HepG2 (cell line): Measurements from ENCODE around the gene HCN4. TPM values are rescaled to one million over a fixed set of nuclear protein-coding genes. Genes with fewer than 3 reads are reported as not detected.

Experiments
- AGO2 ChIP-seq: fragments of 200-400 bp; formaldehyde crosslinking; optimal IDR thresholded peaks from 2 replicates; pipeline ENCODE3; 2017; ENCODE audit warnings: mild to moderate bottlenecking, low read depth, low read length, moderate library complexity
- ARNT ChIP-seq: fragments of 450-650 bp; IDR thresholded peaks from 2 replicates; pipeline ENCODE4 v1.6.1; 2017
- BRCA1 ChIP-seq: sonication (generic); formaldehyde crosslinking; IDR thresholded peaks from 2 replicates; pipeline ENCODE4 v1.4.0; 2020; ENCODE audit warnings: missing genetic modification reagents
- BRD4 ChIP-seq: sonication (generic); formaldehyde crosslinking; IDR thresholded peaks from 2 replicates; pipeline ENCODE4 v1.4.0; 2020; ENCODE audit warnings: missing genetic modification reagents
- CBX1 ChIP-seq: IDR thresholded peaks from one replicate; pipeline ENCODE4 v1.6.1; 2016; ENCODE audit warnings: antibody characterized with exemption, low read depth
- CBX2 ChIP-seq, 2 experiments: fragments of 200-600 bp in 1 of 2; sonication (generic); formaldehyde crosslinking in 1 of 2; IDR thresholded peaks; 2 replicates each; pipeline versions ENCODE4 v1.7.0 to v1.8.1; 2018 to 2022; ENCODE audit warnings: low read depth in 2 of 2, low read length in 1 of 2, mild to moderate bottlenecking in 1 of 2, missing genetic modification reagents in 1 of 2
- CHD4 ChIP-seq: fragments of 200-600 bp; sonication (generic); IDR thresholded peaks from 2 replicates; pipeline ENCODE4 v1.7.0; 2017; ENCODE audit warnings: mild to moderate bottlenecking, low read length, borderline replicate concordance
- JARID2 ChIP-seq: sonication (generic); formaldehyde crosslinking; IDR thresholded peaks from 2 replicates; pipeline ENCODE4 v1.8.1; 2023; ENCODE audit warnings: missing genetic modification reagents, inconsistent platforms; ENCODE audit not compliant: insufficient replicate concordance
- MYNN ChIP-seq: sonication (generic); formaldehyde crosslinking; IDR thresholded peaks from 2 replicates; pipeline ENCODE4 v1.4.0; 2020; ENCODE audit warnings: mild to moderate bottlenecking, low read depth, missing genetic modification reagents
- POGK ChIP-seq: sonication (generic); formaldehyde crosslinking; conservative IDR thresholded peaks from 2 replicates; pipeline ENCODE4 v1.8.0; 2022; ENCODE audit warnings: mild to moderate bottlenecking, moderate library complexity, missing genetic modification reagents
- RBFOX2 ChIP-seq: fragments of 200-400 bp; formaldehyde crosslinking; IDR thresholded peaks from 2 replicates; pipeline ENCODE4 v1.6.1; 2017; ENCODE audit warnings: low read depth, mild to moderate bottlenecking, low read length
- SAP130 ChIP-seq: IDR thresholded peaks from 2 replicates; pipeline ENCODE4 v1.6.1; 2016; ENCODE audit warnings: low read depth
- SP1 ChIP-seq, 2 experiments: fragments of 450-650 bp in 1 of 2; sonication (generic) in 1 of 2; formaldehyde crosslinking in 1 of 2; IDR thresholded peaks; 2 replicates each; pipeline versions ENCODE4 v1.4.0 to v1.6.1; 2016 to 2020; ENCODE audit warnings: missing genetic modification reagents in 1 of 2
- SRSF4 ChIP-seq: fragments of 200-400 bp; formaldehyde crosslinking; IDR thresholded peaks from one replicate; pipeline ENCODE4 v1.6.1; 2018; ENCODE audit warnings: mild to moderate bottlenecking, low read depth, low read length, moderate library complexity; ENCODE audit not compliant: poor library complexity, severe bottlenecking
- TAF1 ChIP-seq: sonication (generic); formaldehyde crosslinking; IDR thresholded peaks from 2 replicates; pipeline ENCODE4 v1.4.0; 2020; ENCODE audit warnings: missing genetic modification reagents
- TBX3 ChIP-seq: fragments of 450-650 bp; IDR thresholded peaks from 2 replicates; pipeline ENCODE4 v1.6.1; 2017; ENCODE audit warnings: antibody characterized with exemption, mild to moderate bottlenecking, inconsistent platforms, borderline replicate concordance
- THRA ChIP-seq: sonication (generic); formaldehyde crosslinking; IDR thresholded peaks from 2 replicates; pipeline ENCODE4 v1.4.0; 2020; ENCODE audit warnings: missing genetic modification reagents, borderline replicate concordance
- ZNF296 ChIP-seq: sonication (generic); formaldehyde crosslinking; conservative IDR thresholded peaks from 2 replicates; pipeline ENCODE4 v1.5.0; 2020; ENCODE audit warnings: mild to moderate bottlenecking, missing genetic modification reagents
- ZNF354B ChIP-seq: sonication (generic); formaldehyde crosslinking; IDR thresholded peaks from 2 replicates; pipeline ENCODE4 v1.8.0; 2022; ENCODE audit warnings: mild to moderate bottlenecking, missing genetic modification reagents
- ZNF382 ChIP-seq: sonication (generic); formaldehyde crosslinking; IDR thresholded peaks from 2 replicates; pipeline ENCODE4 v1.5.0; 2020; ENCODE audit warnings: missing genetic modification reagents, mild to moderate bottlenecking, borderline replicate concordance
- ZNF484 ChIP-seq: sonication (generic); formaldehyde crosslinking; IDR thresholded peaks from 2 replicates; pipeline ENCODE4 v1.5.1; 2020; ENCODE audit warnings: mild to moderate bottlenecking, low read depth, missing genetic modification reagents, borderline replicate concordance
- ZNF747 ChIP-seq: sonication (generic); formaldehyde crosslinking; IDR thresholded peaks from 2 replicates; pipeline ENCODE4 v1.8.1; 2023; ENCODE audit warnings: missing genetic modification reagents, mild to moderate bottlenecking, borderline replicate concordance
- ZNF839 ChIP-seq: sonication (generic); formaldehyde crosslinking; IDR thresholded peaks from 2 replicates; pipeline ENCODE4 v1.4.0; 2020; ENCODE audit warnings: missing genetic modification reagents, mild to moderate bottlenecking, borderline replicate concordance
- polyA plus RNA-seq, 8 experiments: library from polyadenylated mRNA; depleted of rRNA in 3 of 8; stranded (reverse) in 7 of 8; unstranded in 1 of 8; fragments of >200 nt; fragmentation: Illumina TruSeq in 4 of 8; extraction: Trizol in 4 of 8; gene quantifications; 2 replicates each; pipeline versions ENCODE4 v1.2.1 to v1.2.3, GENCODE V29; 2011 to 2016; ENCODE audit warnings: low read depth in 4 of 8, missing spikeins in 1 of 8, mixed read lengths in 1 of 8; ENCODE audit not compliant: insufficient read depth in 1 of 8
- total RNA-seq, 5 experiments: library from RNA; depleted of rRNA; stranded (reverse); fragments of >200 nt; fragmentation: Illumina TruSeq; extraction: Trizol; gene quantifications; 2 replicates each; pipeline ENCODE4 v1.2.3, GENCODE V29; 2016; ENCODE audit warnings: low read depth in 1 of 5
- TF ChIP-seq, protein P1 (sequence below): sonication (generic); formaldehyde crosslinking; IDR thresholded peaks from 2 replicates; pipeline ENCODE4 v1.5.1; 2020; ENCODE audit warnings: missing genetic modification reagents, mild to moderate bottlenecking, borderline replicate concordance
- TF ChIP-seq, protein P2 (sequence below): IDR thresholded peaks from 2 replicates; pipeline ENCODE4 v1.6.1; 2018; ENCODE audit warnings: missing genetic modification reagents

HCN4 gene
- total and polyA plus RNA-seq, 2 of the 13 experiments (the other 11 are each of a cell fraction or from before 2014, with no cell fraction given) = not detected

DNA sequence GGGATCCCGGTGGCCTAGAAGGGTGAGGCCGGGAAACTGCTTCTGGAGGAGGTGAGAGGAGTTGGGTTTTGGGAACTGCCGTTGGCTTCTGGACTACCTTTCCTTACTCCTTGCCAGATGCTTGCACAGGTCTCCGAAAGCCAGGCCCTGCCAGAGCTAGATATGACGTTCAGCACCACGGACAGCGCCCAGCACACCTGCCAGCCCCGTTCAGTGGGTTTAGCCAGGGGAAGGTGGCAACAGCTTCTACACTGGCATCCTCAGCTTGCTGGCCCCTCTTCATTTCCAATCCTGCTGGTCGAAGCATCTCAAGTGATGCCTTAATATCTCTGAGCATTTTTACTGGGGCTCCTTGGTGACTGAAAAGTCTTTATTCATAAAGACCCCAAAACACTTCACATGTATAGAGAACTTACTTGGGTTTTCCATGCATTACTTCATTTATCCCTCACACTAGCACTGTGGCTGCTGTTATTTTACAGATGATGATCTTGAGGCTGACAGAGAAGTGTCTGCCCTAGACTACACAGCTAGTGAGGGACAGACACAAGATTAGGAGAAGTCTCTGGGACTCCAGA lies 21.9 kb downstream of the HCN4 start (continued):
- TF ChIP-seq CHD4 = no peak
- no peak for TF ChIP-seq MYNN (CRISPR knock-in tag)
- TF ChIP-seq BRCA1 = peak; percentile 97
- TF ChIP-seq ZNF382 = no peak
- no peak for TF ChIP-seq RBFOX2
- no peak for TF ChIP-seq JARID2 (CRISPR knock-in tag)
- TF ChIP-seq ZNF747 (CRISPR knock-in tag) = no peak
- TF ChIP-seq ARNT = no peak
- TF ChIP-seq ZNF354B (CRISPR knock-in tag) = 0 out of 2 replicates have a peak, but pooled peaks have one; percentile 64
- TF ChIP-seq ZNF484 (CRISPR knock-in tag) = peak; percentile 73; the same call in 1 of the 2 replicates
- TF ChIP-seq POGK (CRISPR knock-in tag) = 0 out of 2 replicates have a peak, but pooled peaks have one; percentile 19
- TF ChIP-seq THRA = peak; percentile 61
- TF ChIP-seq SAP130 (CRISPR knock-in tag) = peak; percentile 57
- TF ChIP-seq ZNF839 (CRISPR knock-in tag) = no peak
- TF ChIP-seq SP1 (IDR thresholded peaks at IDR 0.05) = no peak
- TF ChIP-seq SP1 (CRISPR knock-in tag; IDR thresholded peaks at IDR 0.05) = no peak
- no peak for TF ChIP-seq BRD4 (CRISPR knock-in tag)
- TF ChIP-seq CBX2 (IDR thresholded peaks at IDR 0.05; ENCODE audit: low read depth, low read length) = no peak
- TF ChIP-seq CBX2 (CRISPR knock-in tag; IDR thresholded peaks at IDR 0.05; ENCODE audit: low read depth) = no peak
- no peak for TF ChIP-seq AGO2
- TF ChIP-seq TBX3 = no peak
- TF ChIP-seq SRSF4 = no peak
- TF ChIP-seq, protein P1, sequence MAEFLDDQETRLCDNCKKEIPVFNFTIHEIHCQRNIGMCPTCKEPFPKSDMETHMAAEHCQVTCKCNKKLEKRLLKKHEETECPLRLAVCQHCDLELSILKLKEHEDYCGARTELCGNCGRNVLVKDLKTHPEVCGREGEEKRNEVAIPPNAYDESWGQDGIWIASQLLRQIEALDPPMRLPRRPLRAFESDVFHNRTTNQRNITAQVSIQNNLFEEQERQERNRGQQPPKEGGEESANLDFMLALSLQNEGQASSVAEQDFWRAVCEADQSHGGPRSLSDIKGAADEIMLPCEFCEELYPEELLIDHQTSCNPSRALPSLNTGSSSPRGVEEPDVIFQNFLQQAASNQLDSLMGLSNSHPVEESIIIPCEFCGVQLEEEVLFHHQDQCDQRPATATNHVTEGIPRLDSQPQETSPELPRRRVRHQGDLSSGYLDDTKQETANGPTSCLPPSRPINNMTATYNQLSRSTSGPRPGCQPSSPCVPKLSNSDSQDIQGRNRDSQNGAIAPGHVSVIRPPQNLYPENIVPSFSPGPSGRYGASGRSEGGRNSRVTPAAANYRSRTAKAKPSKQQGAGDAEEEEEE (CRISPR knock-in tag) = no peak
- TF ChIP-seq ZNF296 (CRISPR knock-in tag) = no peak
- TF ChIP-seq CBX1 = no peak
- TF ChIP-seq TAF1 = no peak
- TF ChIP-seq, protein P2, sequence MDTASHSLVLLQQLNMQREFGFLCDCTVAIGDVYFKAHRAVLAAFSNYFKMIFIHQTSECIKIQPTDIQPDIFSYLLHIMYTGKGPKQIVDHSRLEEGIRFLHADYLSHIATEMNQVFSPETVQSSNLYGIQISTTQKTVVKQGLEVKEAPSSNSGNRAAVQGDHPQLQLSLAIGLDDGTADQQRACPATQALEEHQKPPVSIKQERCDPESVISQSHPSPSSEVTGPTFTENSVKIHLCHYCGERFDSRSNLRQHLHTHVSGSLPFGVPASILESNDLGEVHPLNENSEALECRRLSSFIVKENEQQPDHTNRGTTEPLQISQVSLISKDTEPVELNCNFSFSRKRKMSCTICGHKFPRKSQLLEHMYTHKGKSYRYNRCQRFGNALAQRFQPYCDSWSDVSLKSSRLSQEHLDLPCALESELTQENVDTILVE (CRISPR knock-in tag) = 0 out of 2 replicates have a peak, but pooled peaks have one; percentile 60
